GM23248 (cell line): ENCODE results near the gene FSIP1. TPM values are rescaled to one million over a fixed set of nuclear protein-coding genes. Genes with fewer than 3 reads are reported as not detected.
A peak's percentile ranks its signal among the peaks of the same experiment; 100 is the strongest.

ENCODE experiments used
- DNase-seq: peaks from one replicate; pipeline ENCODE4 v3.0.0-alpha.2; 2015
- H2AFZ ChIP-seq: fragments of 200-600 bp; sonication (generic); 2 replicates; pipeline ENCODE4 v1.6.1; 2016; ENCODE audit warnings: antibody characterized with exemption
- H3F3A ChIP-seq: fragments of 200-600 bp; sonication (generic); 2 replicates; pipeline ENCODE4 v1.6.1; 2016; ENCODE audit warnings: mild to moderate bottlenecking, antibody characterized with exemption, mixed run types; ENCODE audit not compliant: insufficient read depth
- H3K27ac ChIP-seq: fragments of 200-600 bp; sonication (generic); 2 replicates; pipeline ENCODE4 v1.5.1; 2016; ENCODE audit warnings: mild to moderate bottlenecking
- H3K27me3 ChIP-seq: fragments of 200-600 bp; sonication (generic); replicated peaks from 2 replicates; pipeline ENCODE4 v1.6.1; 2016; ENCODE audit warnings: mild to moderate bottlenecking; ENCODE audit not compliant: insufficient read depth
- H3K36me3 ChIP-seq: fragments of 200-600 bp; sonication (generic); 2 replicates; pipeline ENCODE4 v1.6.1; 2016; ENCODE audit warnings: low read depth, mild to moderate bottlenecking
- H3K4me1 ChIP-seq: fragments of 200-600 bp; sonication (generic); 2 replicates; pipeline ENCODE4 v1.6.1; 2016; ENCODE audit warnings: mild to moderate bottlenecking; ENCODE audit not compliant: insufficient read depth
- H3K4me2 ChIP-seq: fragments of 200-600 bp; sonication (generic); one replicate; pipeline ENCODE4 v1.6.1; 2016; ENCODE audit warnings: mild to moderate bottlenecking; ENCODE audit not compliant: unreplicated experiment
- H3K4me3 ChIP-seq: fragments of 200-600 bp; sonication (generic); 2 replicates; pipeline ENCODE4 v1.5.1; 2016; ENCODE audit warnings: mild to moderate bottlenecking
- H3K79me2 ChIP-seq: fragments of 200-600 bp; sonication (generic); 2 replicates; pipeline ENCODE4 v1.6.1; 2016; ENCODE audit warnings: mild to moderate bottlenecking; ENCODE audit not compliant: insufficient read depth
- H3K9ac ChIP-seq: fragments of 200-600 bp; sonication (generic); 2 replicates; pipeline ENCODE4 v1.6.1; 2016; ENCODE audit warnings: mild to moderate bottlenecking
- H3K9me2 ChIP-seq: fragments of 200-600 bp; sonication (generic); 2 replicates; pipeline ENCODE4 v1.6.1; 2016; ENCODE audit warnings: mixed run types, mild to moderate bottlenecking, moderate library complexity; ENCODE audit not compliant: insufficient read depth
- H3K9me3 ChIP-seq: fragments of 200-600 bp; sonication (generic); one replicate; pipeline ENCODE4 v1.6.1; 2017; ENCODE audit warnings: low read depth
- H4K20me1 ChIP-seq: fragments of 200-600 bp; sonication (generic); 2 replicates; pipeline ENCODE4 v1.6.0; 2016; ENCODE audit not compliant: insufficient read depth
- EZH2 ChIP-seq: fragments of 200-600 bp; sonication (generic); IDR thresholded peaks from 2 replicates; pipeline ENCODE4 v1.6.1; 2018; ENCODE audit warnings: antibody characterized with exemption, mild to moderate bottlenecking; ENCODE audit not compliant: insufficient read depth, poor library complexity, severe bottlenecking
- EZH2phosphoT487 ChIP-seq: fragments of 200-600 bp; sonication (generic); IDR thresholded peaks from 2 replicates; pipeline ENCODE4 v1.6.1; 2018; ENCODE audit warnings: antibody characterized with exemption, moderate library complexity, mild to moderate bottlenecking, low read depth; ENCODE audit not compliant: insufficient read depth
- WGBS, 2 experiments: methylation state at CpG; one replicate each; pipeline ENCODE4 v1.1.6; 2015 to 2017; ENCODE audit warnings: low lambda C conversion rate in 2 of 2, low coverage in 1 of 2; ENCODE audit errors: missing lambda C conversion rate in 2 of 2; 5-methylcytosine and 5-hydroxymethylcytosine counted together
- in situ Hi-C: fragments of 300-500 bp; cut with MboI; formaldehyde crosslinking; loops from 2 replicates; pipeline ENCODE4 v1.15.0; 2020
- polyA plus RNA-seq: library from polyadenylated mRNA; unstranded; fragments of >200 nt; fragmentation: Nextera tagmentation; extraction: Ambion mirVana; gene quantifications from 2 replicates; pipeline ENCODE4 v1.2.1, GENCODE V29; 2016
- total RNA-seq: library from RNA; depleted of rRNA; stranded (reverse); fragments of >200 nt; shearing (Covaris generic); gene quantifications from 2 replicates; pipeline ENCODE4 v1.2.3, GENCODE V29; 2014; rRNA removed

Gene FSIP1
- total RNA-seq: 1.6 and 2.4 TPM in 2 replicates
- 2.4 and 2.8 TPM in 2 replicates for polyA plus RNA-seq

- peak; percentile 99 for DNase-seq
- H3K27me3 ChIP-seq: no peaks in the 10 kb centered on the region
- 1% methylated on average over 44 to 52 of the region's 64 CpGs for WGBS, 2 experiments
- TF ChIP-seq EZH2phosphoT487 (no peak), EZH2 (no peak)
- H3K27ac ChIP-seq: peak within 1 kb of the TSS; percentile 65
- H2AFZ ChIP-seq: peak within 1 kb of the TSS; percentile 94
- peaks cover 34% of the 10 kb centered on the region for H3K4me1 ChIP-seq
- no peaks in the 10 kb centered on the region for H3K36me3 ChIP-seq
- peak within 1 kb of the TSS; percentile 87 for H3K9ac ChIP-seq
- in situ Hi-C loops: no loop called here
- H3K9me2 ChIP-seq: no peaks in the 10 kb centered on the region
- peak within 1 kb of the TSS; percentile 98 for H3K4me3 ChIP-seq
- peaks cover 21% of the 10 kb centered on the region for H3K79me2 ChIP-seq
- H4K20me1 ChIP-seq: no peaks in the 10 kb centered on the region
- no peaks in the 10 kb centered on the region for H3K9me3 ChIP-seq
- peak within 1 kb of the TSS; percentile 85 for H3K4me2 ChIP-seq
- H3F3A ChIP-seq: peaks cover 45% of the 10 kb centered on the region
Observed at GRCh38 chr15:39782441-39783138, at the start of gene FSIP1. Gene FSIP1 (minus strand): TSS chr15:39782841. CDS start chr15:39776524, 6,317 bp downstream.

GRCh38 chr15:39830166-39830565, 47.5 kb upstream of the FSIP1 start:
- Histone ChIP-seq H3K79me2 (peaks cover 87% of the 10 kb centered on the region), H4K20me1 (peaks cover 3% of the 10 kb centered on the region; the same call in 1 of the 2 replicates), H3K36me3 (no peaks in the 10 kb centered on the region), H3K9me2 (no peaks in the 10 kb centered on the region), H3K27me3 (no peaks in the 10 kb centered on the region), H3K9me3 (no peaks in the 10 kb centered on the region), H3K4me3 (no peak overlapping the region), H3K9ac (no peak overlapping the region), H3K4me1 (peaks cover 31% of the 10 kb centered on the region), H2AFZ (no peak overlapping the region), H3K27ac (no peak overlapping the region), H3F3A (peaks cover 35% of the 10 kb centered on the region), H3K4me2 (no peak overlapping the region)
- 76 to 86% methylated on average over 1 of the region's 1 CpG for WGBS, 2 experiments
- DNase-seq: no peak
- in situ Hi-C loops: no loop called here
- no peak for TF ChIP-seq EZH2
- TF ChIP-seq EZH2phosphoT487: no peak

GRCh38 chr15:39828374-39828931, 45.8 kb upstream of the FSIP1 start:
- Histone ChIP-seq H3K9ac (no peak overlapping the region), H3K4me1 (peaks cover 20% of the 10 kb centered on the region), H3K36me3 (no peaks in the 10 kb centered on the region), H3K27ac (no peak overlapping the region), H3K4me3 (no peak overlapping the region), H3K79me2 (peaks cover 96% of the 10 kb centered on the region), H3K9me3 (no peaks in the 10 kb centered on the region), H3F3A (peaks cover 21% of the 10 kb centered on the region), H4K20me1 (peaks cover 3% of the 10 kb centered on the region), H3K4me2 (no peak overlapping the region), H3K27me3 (no peaks in the 10 kb centered on the region), H3K9me2 (no peaks in the 10 kb centered on the region), H2AFZ (no peak overlapping the region)
- in situ Hi-C loops: no loop called here
- WGBS, 2 experiments: 64 to 70% methylated on average over 6 of the region's 6 CpGs
- peak; percentile 16 for DNase-seq
- TF ChIP-seq EZH2phosphoT487 (no peak), EZH2 (no peak)

DNA sequence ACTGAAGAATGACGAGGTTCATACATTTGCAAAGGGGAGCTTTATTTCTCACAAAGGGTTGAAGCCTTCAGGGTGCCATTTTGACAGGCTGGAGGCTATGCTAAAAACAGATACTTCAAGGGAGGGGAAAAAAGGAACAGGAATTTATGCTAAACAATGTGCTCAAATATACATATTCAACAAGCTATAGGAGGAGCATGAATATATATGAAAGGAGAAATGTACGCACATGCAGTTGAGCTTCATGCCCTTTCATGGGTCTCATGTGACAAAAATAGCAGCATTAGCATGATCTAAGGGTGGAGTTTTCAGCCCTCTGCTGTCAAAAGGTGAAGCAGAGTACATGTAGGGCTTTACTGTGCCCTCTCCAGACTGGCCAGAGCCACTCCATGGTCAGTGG, 44.3 kb upstream of the FSIP1 start:
- no peak overlapping the region for H3K9ac ChIP-seq
- H3K4me1 ChIP-seq: peaks cover 9% of the 10 kb centered on the region
- no peak overlapping the region for H3K4me2 ChIP-seq
- peaks cover 100% of the 10 kb centered on the region for H3K79me2 ChIP-seq
- H3K9me3 ChIP-seq: no peaks in the 10 kb centered on the region
- DNase-seq: no peak
- H2AFZ ChIP-seq: no peak overlapping the region
- peaks cover 3% of the 10 kb centered on the region for H4K20me1 ChIP-seq
- no peaks in the 10 kb centered on the region for H3K9me2 ChIP-seq
- H3K27me3 ChIP-seq: no peaks in the 10 kb centered on the region
- peaks cover 9% of the 10 kb centered on the region for H3F3A ChIP-seq
- in situ Hi-C loops: no loop called here
- no peak overlapping the region for H3K27ac ChIP-seq
- WGBS, 2 experiments: 97 to 98% methylated on average over 2 of the region's 2 CpGs
- H3K36me3 ChIP-seq: no peaks in the 10 kb centered on the region
- TF ChIP-seq EZH2phosphoT487 (no peak), EZH2 (no peak)
- no peak overlapping the region for H3K4me3 ChIP-seq
